Right lobe of liver (tissue), 6 donors: Measurements from ENCODE around the gene ETV3L. TPM values are rescaled to one million over a fixed set of nuclear protein-coding genes. Genes with fewer than 3 reads are reported as not detected.

Experiments
- ATAC-seq, 4 donors: fragments of 200-7000 bp; cut with Tn5 transposase; one replicate each; pipeline ENCODE4 v1.9.1; 2020; ENCODE audit warnings: mild to moderate bottlenecking in 4 of 4, moderate library complexity in 4 of 4
- DNase-seq, 3 donors: peaks; one replicate each; pipeline ENCODE4 v3.0.0-alpha.2; 2020
- H3K27ac ChIP-seq, 3 donors: fragments of 200-600 bp; one replicate each; pipeline ENCODE4 v1.8.0; 2022
- H3K27me3 ChIP-seq, 2 donors: fragments of 200-600 bp; one replicate each; pipeline ENCODE4 v1.8.0; 2022
- H3K36me3 ChIP-seq, 4 donors: fragments of 200-600 bp; sonication (generic) in 1 of 4; one replicate each; pipeline versions ENCODE4 v1.5.1 to v1.8.0; 2017 to 2022; ENCODE audit warnings: control low read depth in 1 of 4
- H3K4me1 ChIP-seq, 4 donors: fragments of 200-600 bp; sonication (generic) in 1 of 4; one replicate each; pipeline versions ENCODE4 v1.5.1 to v1.8.0; 2017 to 2022; ENCODE audit warnings: control low read depth in 1 of 4
- H3K4me3 ChIP-seq, 3 donors: fragments of 200-600 bp; one replicate each; pipeline ENCODE4 v1.8.0; 2022
- H3K9me3 ChIP-seq, 4 donors: fragments of 200-600 bp; sonication (generic) in 1 of 4; one replicate each; pipeline versions ENCODE4 v1.5.1 to v1.8.0; 2017 to 2022; ENCODE audit warnings: control low read depth in 1 of 4
- CTCF ChIP-seq, 4 donors: fragments of 200-600 bp in 3 of 4; fragments of 450-650 bp in 1 of 4; IDR thresholded peaks; one replicate each; pipeline versions ENCODE4 v1.5.1 to v1.8.0; 2016 to 2022; ENCODE audit warnings: antibody characterized with exemption in 4 of 4, mild to moderate bottlenecking in 2 of 4
- POLR2A ChIP-seq: fragments of 450-650 bp; IDR thresholded peaks from one replicate; pipeline ENCODE4 v1.6.1; 2017; ENCODE audit warnings: antibody characterized with exemption, mild to moderate bottlenecking
- WGBS: methylation state at CpG from one replicate; pipeline ENCODE4 v1.1.6; 2018; ENCODE audit warnings: low coverage, low lambda C conversion rate; ENCODE audit not compliant: insufficient coverage; ENCODE audit errors: missing lambda C conversion rate; 5-methylcytosine and 5-hydroxymethylcytosine counted together
- intact Hi-C, 2 donors: fragments of 100-400 bp; cut with DNase I; formaldehyde crosslinking; loops; one replicate each; pipeline versions ENCODE4 v1.11.2 to v1.14.1; 2022
- total RNA-seq, 6 experiments: library from RNA; depleted of rRNA in 2 of 6; stranded (reverse); fragments of >200 nt in 2 of 6; fragmentation: NEBNext Ultra II Directional in 3 of 6; extraction: Animal tissue kit (Norgen Biotek cat#: 25700) in 3 of 6; gene quantifications; one replicate each; pipeline versions ENCODE4 v1.1.0 to v1.2.4, GENCODE V29; 2016 to 2023
- donor health status: DM: no; HTN: yes; CAD: no.
- donor health status: DM: no; HTN: no; CAD: no.
- donor health status: DM: no; HTN: no; CAD: no.
- donor health status: DM: no; HTN: yes; CAD: no.
- donor health status: DM: no; HTN: yes; CAD: no.

The ETV3L gene
- total RNA-seq, 6 experiments from 2014 or later = not detected

- peak in 3 of 4 donors; percentile 9 to 19 (median 16) for ATAC-seq
- Histone ChIP-seq H3K9me3 (no peaks in the 10 kb centered on the region), H3K36me3 (no peaks in the 10 kb centered on the region), H3K27me3 (no peaks in the 10 kb centered on the region), H3K4me3 (no peak overlapping the region), H3K4me1 (peaks cover 0 to 5% (median 0%) of the 10 kb centered on the region in 4 donors), H3K27ac (no peak overlapping the region)
- intact Hi-C loops = loop anchor here (1.0 to 2.0 kb wide), 2 partner anchors 65 to 67 kb away; no protein-coding TSS in a partner anchor
- WGBS = 49% methylated on average over 3 of the region's 9 CpGs
- TF ChIP-seq POLR2A = no peak
- TF ChIP-seq CTCF (IDR thresholded peaks at IDR 0.05) = no peak
- DNase-seq = no peak
Measured at GRCh38 chr1:157089789-157090188, 9.8 kb downstream of the ETV3L start.

GRCh38 chr1:157088607-157089006, 11.0 kb downstream of the ETV3L start:
- Histone ChIP-seq H3K27ac (no peak overlapping the region), H3K27me3 (no peaks in the 10 kb centered on the region), H3K36me3 (no peaks in the 10 kb centered on the region), H3K4me3 (no peak overlapping the region), H3K9me3 (no peaks in the 10 kb centered on the region), H3K4me1 (peaks cover 0 to 5% (median 0%) of the 10 kb centered on the region in 4 donors)
- TF ChIP-seq POLR2A (no peak), CTCF (IDR thresholded peaks at IDR 0.05) (no peak)
- intact Hi-C loops = loop anchor here in 1 of 2 donors (1.0 kb wide), 1 partner anchor 68 kb away; no protein-coding TSS in a partner anchor
- peak; percentile 75 to 82 (median 80) for ATAC-seq
- DNase-seq = no peak

- TF ChIP-seq POLR2A = no peak
- no peak for TF ChIP-seq CTCF (IDR thresholded peaks at IDR 0.05)
- ATAC-seq (no peak), DNase-seq (no peak)
- Histone ChIP-seq H3K4me3 (no peak overlapping the region), H3K36me3 (no peaks in the 10 kb centered on the region), H3K4me1 (peaks cover 0 to 5% (median 0%) of the 10 kb centered on the region in 4 donors), H3K27ac (no peak overlapping the region), H3K9me3 (no peaks in the 10 kb centered on the region), H3K27me3 (no peaks in the 10 kb centered on the region)
- intact Hi-C loops = no loop called here
- WGBS = 88% methylated on average over 5 of the region's 5 CpGs
Measured at GRCh38 chr1:157087030-157087429, 12.6 kb downstream of the ETV3L start.

- Histone ChIP-seq H3K9me3 (no peaks in the 10 kb centered on the region), H3K4me1 (peaks cover 0 to 5% (median 0%) of the 10 kb centered on the region in 4 donors), H3K36me3 (no peaks in the 10 kb centered on the region), H3K27ac (no peak overlapping the region), H3K27me3 (no peaks in the 10 kb centered on the region), H3K4me3 (no peak overlapping the region)
- intact Hi-C loops = no loop called here
- DNase-seq (peak in 1 of 3 donors; percentile 34), ATAC-seq (peak in 3 of 4 donors; percentile 19 to 50 (median 20))
- WGBS = 50% methylated on average over 6 of the region's 6 CpGs
- TF ChIP-seq CTCF (IDR thresholded peaks at IDR 0.05) (no peak), POLR2A (no peak)
Measured at GRCh38 chr1:157086299-157086698, 13.3 kb downstream of the ETV3L start.

- WGBS = 37% methylated on average over 5 of the region's 5 CpGs
- ATAC-seq = peak in 3 of 4 donors; percentile 23 to 75 (median 37)
- Histone ChIP-seq H3K36me3 (no peaks in the 10 kb centered on the region), H3K4me3 (no peak overlapping the region), H3K9me3 (no peaks in the 10 kb centered on the region), H3K4me1 (peaks cover 0 to 5% (median 0%) of the 10 kb centered on the region in 4 donors), H3K27me3 (no peaks in the 10 kb centered on the region), H3K27ac (no peak overlapping the region)
- no peak for TF ChIP-seq CTCF (IDR thresholded peaks at IDR 0.05)
- TF ChIP-seq POLR2A = no peak
- DNase-seq = no peak
- intact Hi-C loops = no loop called here
Measured at GRCh38 chr1:157085421-157085820, 14.2 kb downstream of the ETV3L start.
